Measurements from ENCODE around the gene PTPN3.

Gene PTPN3

DNA sequence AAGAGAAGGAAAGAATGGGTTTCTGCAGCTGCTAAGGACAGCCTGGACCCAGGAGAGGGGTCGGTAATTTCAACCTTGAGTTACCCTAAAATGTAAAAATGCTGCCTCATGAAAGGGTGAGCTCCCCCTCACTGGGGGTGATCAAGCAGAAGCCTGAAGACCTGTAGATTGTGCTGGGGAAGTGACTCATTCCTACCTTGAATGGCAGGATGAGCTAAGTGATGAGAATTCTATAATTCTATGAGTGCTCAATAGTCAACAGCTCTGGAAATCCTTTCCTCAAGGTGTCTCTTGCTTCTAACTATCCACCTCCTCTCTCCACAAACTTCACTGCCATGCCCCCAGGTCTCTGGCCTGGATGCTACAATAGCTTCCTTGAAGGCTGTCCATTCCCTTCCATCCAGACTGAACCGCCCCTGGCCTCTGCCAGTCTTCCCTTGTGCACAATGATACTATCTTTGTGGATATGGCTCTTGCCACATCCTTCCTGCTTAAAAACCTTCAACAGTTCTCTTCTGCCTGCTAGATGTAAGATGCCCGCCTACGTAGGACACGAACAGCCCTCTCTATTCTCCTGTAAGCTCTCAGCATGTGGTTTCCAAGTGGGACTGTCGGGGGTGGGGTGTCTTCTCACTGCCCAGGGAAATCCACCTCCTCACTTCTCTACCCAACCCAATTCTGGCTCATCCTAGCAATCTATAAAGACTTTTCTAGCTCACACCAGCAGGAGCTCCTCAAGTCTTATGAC is 50.6 kb downstream of the PTPN3 start:
- Histone ChIP-seq H3K9me3 (ENCODE audit: control insufficient read depth, insufficient read depth, low read length) (no peaks in the 10 kb centered on the region), H3K4me1 (ENCODE audit: insufficient read depth, low read length) (peaks cover 11% of the 10 kb centered on the region; the same call in 1 of the 2 replicates), H3K9ac (ENCODE audit: low read depth, low read length) (no peak overlapping the region), H3K36me3 (ENCODE audit: insufficient read depth, low read length) (no peaks in the 10 kb centered on the region; the same call in 1 of the 2 replicates)

DNA sequence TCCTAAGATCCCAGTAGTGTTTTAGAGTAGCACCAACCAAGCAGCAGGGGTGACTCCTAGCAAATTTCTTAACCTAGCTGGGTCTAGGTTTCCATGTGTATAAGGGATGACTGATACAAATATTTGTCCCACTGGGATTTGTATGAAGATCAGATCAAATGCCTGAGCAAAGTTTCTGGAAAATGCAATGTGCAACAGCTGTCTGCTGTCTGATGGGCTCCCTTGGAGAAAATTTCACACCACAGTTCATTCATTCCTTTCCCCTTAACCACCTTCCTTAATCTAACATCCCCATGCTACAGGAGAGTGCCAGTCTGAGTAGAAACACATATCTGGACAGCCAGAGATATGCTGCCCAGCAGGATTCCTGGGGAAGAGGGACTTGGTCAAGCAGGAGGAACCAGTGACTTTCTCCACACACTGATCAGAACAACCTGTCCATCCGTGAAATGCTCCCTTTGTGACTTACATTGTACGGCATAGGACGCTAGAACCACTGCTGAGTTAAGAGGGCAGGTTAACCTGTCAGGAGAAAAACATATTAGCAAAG is 53.3 kb downstream of the PTPN3 start:
- Histone ChIP-seq H3K4me1 (ENCODE audit: insufficient read depth, low read length) (peaks cover 16% of the 10 kb centered on the region), H3K9ac (ENCODE audit: low read depth, low read length) (no peak overlapping the region), H3K36me3 (ENCODE audit: insufficient read depth, low read length) (no peaks in the 10 kb centered on the region; the same call in 1 of the 2 replicates), H3K9me3 (ENCODE audit: control insufficient read depth, insufficient read depth, low read length) (no peaks in the 10 kb centered on the region)

DNA sequence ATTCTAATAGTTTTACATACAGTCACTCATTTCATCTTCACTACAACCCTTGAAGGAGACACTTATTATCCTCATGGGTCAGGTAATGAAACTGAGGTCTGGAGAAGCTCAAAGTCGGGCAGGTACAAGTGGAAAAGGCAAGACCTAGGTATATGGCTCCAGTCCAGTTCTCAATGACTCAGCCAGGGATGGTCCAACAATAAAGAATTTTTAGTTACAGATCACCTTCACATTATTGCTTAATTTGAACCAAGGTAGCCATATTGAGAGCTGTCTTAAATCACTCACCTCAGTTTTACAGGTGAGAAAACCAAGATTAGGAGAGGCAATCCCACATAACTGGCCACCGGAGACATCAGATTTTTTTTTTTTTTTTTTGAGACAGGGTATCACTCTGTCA is 55.4 kb downstream of the PTPN3 start:
- H3K4me1 ChIP-seq (ENCODE audit: insufficient read depth, low read length), result peaks cover 9% of the 10 kb centered on the region
- no peaks in the 10 kb centered on the region for H3K9me3 ChIP-seq (ENCODE audit: control insufficient read depth, insufficient read depth, low read length)
- H3K36me3 ChIP-seq (ENCODE audit: insufficient read depth, low read length), result no peaks in the 10 kb centered on the region; the same call in 1 of the 2 replicates
- no peak overlapping the region for H3K9ac ChIP-seq (ENCODE audit: low read depth, low read length)

DNA sequence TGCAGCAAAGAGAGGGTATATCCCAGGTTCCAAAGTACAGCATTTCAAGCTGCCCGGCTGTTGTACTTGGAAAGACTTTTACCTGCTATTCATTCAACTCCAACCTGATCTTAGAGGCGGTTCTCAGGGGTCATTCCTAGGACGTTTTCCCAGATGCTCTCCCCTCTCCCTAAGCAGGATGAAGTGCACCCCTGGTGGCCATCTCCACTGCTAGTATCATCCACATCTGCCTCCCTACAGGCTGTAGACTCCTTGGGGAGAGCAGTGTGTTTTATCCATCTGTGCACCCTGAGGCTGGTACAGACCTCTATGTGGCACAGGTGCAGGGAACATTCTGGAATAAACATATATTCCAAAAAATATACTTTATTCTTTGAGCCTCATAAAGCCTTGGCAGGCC is 56.8 kb downstream of the PTPN3 start:
- Histone ChIP-seq H3K9me3 (ENCODE audit: control insufficient read depth, insufficient read depth, low read length) (no peaks in the 10 kb centered on the region), H3K9ac (ENCODE audit: low read depth, low read length) (no peak overlapping the region), H3K36me3 (ENCODE audit: insufficient read depth, low read length) (no peaks in the 10 kb centered on the region), H3K4me1 (ENCODE audit: insufficient read depth, low read length) (peaks cover 5% of the 10 kb centered on the region)

DNA sequence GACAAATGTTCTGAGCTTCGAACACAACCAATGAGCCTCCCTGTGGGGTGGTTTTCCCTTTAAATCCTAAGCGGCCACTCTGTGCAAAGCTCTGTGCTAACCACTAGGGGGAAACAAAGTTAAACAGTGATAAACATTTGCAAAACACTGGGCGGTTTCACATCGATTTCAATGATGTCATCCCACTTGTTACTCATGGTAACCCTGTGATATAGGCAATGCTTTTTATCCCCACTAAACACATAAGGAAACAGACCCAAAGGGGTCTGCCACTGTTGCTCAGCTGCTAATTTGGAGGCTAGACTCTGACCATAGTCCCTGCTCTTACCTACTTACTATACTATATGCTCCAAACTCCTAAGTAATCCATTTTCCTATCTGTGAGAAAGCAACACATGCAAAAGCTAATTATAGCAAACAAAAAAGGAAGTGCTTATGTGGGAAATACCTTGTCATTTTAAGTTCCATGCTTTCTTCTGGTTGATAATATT is 57.3 kb downstream of the PTPN3 start:
- H3K4me1 ChIP-seq (ENCODE audit: insufficient read depth, low read length), result peaks cover 5% of the 10 kb centered on the region
- H3K9ac ChIP-seq (ENCODE audit: low read depth, low read length), result no peak overlapping the region
- no peaks in the 10 kb centered on the region for H3K9me3 ChIP-seq (ENCODE audit: control insufficient read depth, insufficient read depth, low read length)
- no peaks in the 10 kb centered on the region for H3K36me3 ChIP-seq (ENCODE audit: insufficient read depth, low read length)

DNA sequence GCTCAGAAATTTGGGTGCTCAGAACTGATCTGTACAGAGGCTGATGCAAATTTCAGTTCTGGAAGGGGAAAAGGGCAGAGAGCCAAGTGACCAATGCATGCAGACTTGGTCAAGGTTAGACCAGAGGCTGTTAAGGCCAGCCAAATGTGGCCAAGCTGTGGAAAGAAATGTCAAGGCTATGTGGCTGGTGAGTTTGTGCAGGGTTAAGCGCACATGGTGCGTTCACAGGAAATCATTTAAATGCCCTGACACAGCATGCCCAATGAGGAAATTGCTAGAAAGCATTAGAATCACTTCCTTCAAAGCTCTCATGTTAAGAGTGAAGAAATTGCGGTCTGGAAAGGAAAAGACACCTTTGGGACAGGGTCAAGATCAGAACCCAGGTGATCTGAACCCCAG is 58.0 kb downstream of the PTPN3 start:
- Histone ChIP-seq H3K36me3 (ENCODE audit: insufficient read depth, low read length) (no peaks in the 10 kb centered on the region), H3K4me1 (ENCODE audit: insufficient read depth, low read length) (peaks cover 5% of the 10 kb centered on the region), H3K9ac (ENCODE audit: low read depth, low read length) (no peak overlapping the region), H3K9me3 (ENCODE audit: control insufficient read depth, insufficient read depth, low read length) (no peaks in the 10 kb centered on the region)

DNA sequence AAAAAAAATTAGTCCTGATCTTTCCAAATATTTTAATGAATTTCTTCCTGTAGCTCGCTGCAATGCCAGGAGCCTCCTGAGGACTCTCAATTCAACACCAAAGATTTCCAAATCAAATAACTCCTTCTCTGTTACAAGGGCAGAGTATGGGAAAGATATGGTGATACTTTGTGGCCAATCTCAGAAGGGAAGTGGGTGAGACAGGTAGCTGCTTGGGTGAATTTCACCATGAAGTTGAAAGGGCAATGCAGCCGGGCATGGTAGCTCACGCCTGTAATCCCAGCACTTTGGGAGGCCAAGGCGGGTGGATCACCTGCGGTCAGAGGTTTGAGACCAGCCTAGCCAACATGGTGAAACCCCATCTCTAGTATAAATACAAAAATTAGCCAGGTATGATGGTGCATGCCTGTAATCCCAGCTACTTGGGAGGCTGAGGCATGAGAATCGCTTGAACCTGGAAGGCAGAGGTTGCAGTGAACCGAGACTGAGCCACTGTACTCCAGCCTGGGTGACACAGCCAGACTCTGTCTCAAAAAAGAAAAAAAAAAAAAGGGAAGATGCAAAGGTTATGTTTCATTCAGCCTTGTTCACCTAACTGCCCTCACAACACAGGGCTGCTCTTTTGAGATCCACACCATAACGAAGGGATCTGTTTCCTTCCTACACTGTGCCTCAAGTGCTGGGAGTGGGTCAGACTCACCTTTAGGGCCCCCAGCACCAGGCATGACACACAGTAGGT is 58.6 kb downstream of the PTPN3 start:
- Histone ChIP-seq H3K9me3 (ENCODE audit: control insufficient read depth, insufficient read depth, low read length) (no peaks in the 10 kb centered on the region), H3K4me1 (ENCODE audit: insufficient read depth, low read length) (peaks cover 5% of the 10 kb centered on the region), H3K36me3 (ENCODE audit: insufficient read depth, low read length) (no peaks in the 10 kb centered on the region), H3K9ac (ENCODE audit: low read depth, low read length) (no peak overlapping the region)

DNA sequence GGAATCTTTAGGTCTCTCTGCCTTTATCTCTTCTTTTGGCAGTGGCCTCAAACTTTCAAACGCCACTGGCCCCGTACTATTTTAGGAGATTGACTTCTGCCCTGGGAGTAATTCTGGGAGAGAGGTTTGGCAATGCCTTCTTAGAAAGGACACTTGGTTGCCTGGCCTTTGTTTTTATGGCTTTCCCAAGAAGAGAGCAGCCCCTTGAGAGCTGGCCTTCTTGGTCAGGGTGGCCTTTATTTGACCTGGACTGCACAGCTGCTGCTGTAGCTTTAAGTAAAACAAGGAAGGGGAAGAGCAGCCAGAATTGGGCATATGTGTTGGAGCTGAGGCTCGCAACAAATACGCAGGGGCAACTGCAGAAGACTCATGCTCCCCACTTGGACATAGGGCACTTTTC is 60.8 kb downstream of the PTPN3 start:
- Histone ChIP-seq H3K4me1 (ENCODE audit: insufficient read depth, low read length) (peaks cover 5% of the 10 kb centered on the region), H3K36me3 (ENCODE audit: insufficient read depth, low read length) (no peaks in the 10 kb centered on the region), H3K9ac (ENCODE audit: low read depth, low read length) (no peak overlapping the region), H3K9me3 (ENCODE audit: control insufficient read depth, insufficient read depth, low read length) (no peaks in the 10 kb centered on the region; the same call in 1 of the 2 replicates)

DNA sequence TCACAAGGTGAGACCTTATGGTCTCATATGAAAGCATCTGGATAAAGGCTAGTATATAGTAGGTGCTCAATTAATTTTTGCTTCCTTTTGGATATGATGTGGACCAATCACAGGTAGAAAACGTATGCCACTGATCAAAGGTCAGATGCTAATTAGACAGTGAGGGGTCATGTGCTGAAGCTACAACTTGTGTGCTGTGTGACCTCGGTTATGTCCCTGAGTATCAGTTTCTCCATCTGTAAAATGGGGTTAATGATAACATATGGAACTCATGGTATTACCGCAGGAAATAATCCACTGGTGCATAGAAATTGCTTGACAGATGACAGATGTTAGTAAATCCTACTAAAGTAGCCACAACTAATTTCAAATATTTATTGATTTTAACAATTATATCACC is 62.0 kb downstream of the PTPN3 start:
- no peak overlapping the region for H3K9ac ChIP-seq (ENCODE audit: low read depth, low read length)
- no peaks in the 10 kb centered on the region; the same call in 1 of the 2 replicates for H3K9me3 ChIP-seq (ENCODE audit: control insufficient read depth, insufficient read depth, low read length)
- H3K4me1 ChIP-seq (ENCODE audit: insufficient read depth, low read length), result peaks cover 2% of the 10 kb centered on the region
- H3K36me3 ChIP-seq (ENCODE audit: insufficient read depth, low read length), result no peaks in the 10 kb centered on the region

DNA sequence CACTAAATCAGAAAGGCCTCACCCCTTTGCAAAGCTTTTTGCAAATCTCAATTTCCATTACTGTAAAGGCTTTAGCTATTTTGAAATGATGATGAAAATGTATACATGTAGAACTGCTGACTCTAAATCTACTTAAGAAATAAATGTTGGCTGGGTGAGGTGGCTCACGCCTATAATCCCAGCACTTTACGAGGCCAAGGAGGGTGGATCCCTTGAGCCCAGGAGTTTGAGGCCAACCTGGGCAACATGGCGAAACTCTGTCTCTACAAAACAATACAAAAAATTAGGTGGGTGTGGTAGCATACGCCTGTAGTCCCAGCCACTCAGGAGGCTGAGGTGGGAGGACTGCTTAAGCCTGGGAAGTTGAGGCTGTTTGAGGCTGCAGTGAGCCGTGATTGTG is 64.6 kb downstream of the PTPN3 start:
- no peaks in the 10 kb centered on the region for H3K4me1 ChIP-seq (ENCODE audit: insufficient read depth, low read length)
- no peaks in the 10 kb centered on the region for H3K36me3 ChIP-seq (ENCODE audit: insufficient read depth, low read length)
- H3K9ac ChIP-seq (ENCODE audit: low read depth, low read length), result no peak overlapping the region
- H3K9me3 ChIP-seq (ENCODE audit: control insufficient read depth, insufficient read depth, low read length), result no peaks in the 10 kb centered on the region; the same call in 1 of the 2 replicates

DNA sequence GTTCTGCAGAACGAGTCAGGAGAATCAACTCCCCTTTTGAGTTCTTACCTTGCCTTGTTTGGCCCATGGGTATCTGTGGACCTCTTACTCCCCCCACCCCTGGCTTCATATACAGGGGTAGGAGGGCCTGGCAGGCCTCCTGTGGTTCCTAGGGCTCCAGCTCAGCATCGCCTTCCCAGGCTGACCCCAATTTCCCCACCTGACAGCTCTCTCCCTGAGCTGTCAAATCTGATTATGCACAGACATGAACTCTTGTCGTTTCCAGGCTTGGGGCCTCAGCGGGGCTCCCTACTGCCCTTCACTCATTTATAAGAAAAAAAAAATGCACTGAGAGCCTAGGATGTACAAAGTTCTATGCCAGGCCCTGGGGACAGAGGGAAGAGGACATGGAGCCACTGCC is 67.9 kb downstream of the PTPN3 start:
- Histone ChIP-seq H3K9ac (ENCODE audit: low read depth, low read length) (no peak overlapping the region), H3K4me1 (ENCODE audit: insufficient read depth, low read length) (peaks cover 5% of the 10 kb centered on the region; the same call in 1 of the 2 replicates), H3K9me3 (ENCODE audit: control insufficient read depth, insufficient read depth, low read length) (no peaks in the 10 kb centered on the region; the same call in 1 of the 2 replicates), H3K36me3 (ENCODE audit: insufficient read depth, low read length) (no peaks in the 10 kb centered on the region)

DNA sequence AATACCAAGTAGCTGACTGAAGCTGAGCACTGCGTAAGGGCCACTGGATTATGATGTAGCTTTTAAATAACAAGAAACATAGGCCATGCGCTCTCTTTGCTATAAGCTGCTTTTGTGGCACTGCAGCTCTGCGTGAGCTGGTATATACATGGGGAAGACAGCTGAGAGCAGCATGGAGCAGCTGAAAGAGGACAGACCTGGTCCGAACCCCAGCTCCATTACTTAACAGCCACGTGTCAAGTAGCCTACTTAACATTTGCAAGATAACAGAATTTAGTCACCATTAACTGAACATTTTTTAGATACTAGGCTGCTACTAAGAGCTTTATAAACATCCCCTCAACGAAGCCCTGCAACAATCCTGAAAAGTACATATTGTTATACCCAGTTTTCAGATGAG is 69.3 kb downstream of the PTPN3 start:
- Histone ChIP-seq H3K4me1 (ENCODE audit: insufficient read depth, low read length) (peaks cover 5% of the 10 kb centered on the region; the same call in 1 of the 2 replicates), H3K36me3 (ENCODE audit: insufficient read depth, low read length) (no peaks in the 10 kb centered on the region), H3K9me3 (ENCODE audit: control insufficient read depth, insufficient read depth, low read length) (no peaks in the 10 kb centered on the region; the same call in 1 of the 2 replicates), H3K9ac (ENCODE audit: low read depth, low read length) (no peak overlapping the region)

DNA sequence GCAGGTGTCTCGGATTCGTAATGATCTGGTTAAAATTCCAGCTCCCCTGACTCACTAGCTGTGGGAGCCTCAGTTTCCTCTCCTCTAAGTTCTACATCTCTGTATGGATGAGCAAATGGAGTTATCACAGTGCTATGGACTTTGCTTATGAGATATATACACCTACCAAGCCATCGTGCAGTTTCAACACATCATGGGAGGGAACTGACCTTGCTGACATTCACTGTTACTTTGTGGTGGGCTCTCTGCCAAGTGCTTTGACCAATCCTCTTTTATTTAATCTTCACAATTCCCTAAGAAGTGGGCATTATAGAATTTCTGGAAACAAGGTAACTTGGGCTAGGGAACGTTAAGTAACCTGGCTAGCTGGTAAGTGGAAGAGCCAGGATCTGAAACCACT is 70.2 kb downstream of the PTPN3 start:
- H3K4me1 ChIP-seq (ENCODE audit: insufficient read depth, low read length), result peaks cover 5% of the 10 kb centered on the region; the same call in 1 of the 2 replicates
- no peaks in the 10 kb centered on the region; the same call in 1 of the 2 replicates for H3K9me3 ChIP-seq (ENCODE audit: control insufficient read depth, insufficient read depth, low read length)
- no peaks in the 10 kb centered on the region for H3K36me3 ChIP-seq (ENCODE audit: insufficient read depth, low read length)
- no peak overlapping the region for H3K9ac ChIP-seq (ENCODE audit: low read depth, low read length)

DNA sequence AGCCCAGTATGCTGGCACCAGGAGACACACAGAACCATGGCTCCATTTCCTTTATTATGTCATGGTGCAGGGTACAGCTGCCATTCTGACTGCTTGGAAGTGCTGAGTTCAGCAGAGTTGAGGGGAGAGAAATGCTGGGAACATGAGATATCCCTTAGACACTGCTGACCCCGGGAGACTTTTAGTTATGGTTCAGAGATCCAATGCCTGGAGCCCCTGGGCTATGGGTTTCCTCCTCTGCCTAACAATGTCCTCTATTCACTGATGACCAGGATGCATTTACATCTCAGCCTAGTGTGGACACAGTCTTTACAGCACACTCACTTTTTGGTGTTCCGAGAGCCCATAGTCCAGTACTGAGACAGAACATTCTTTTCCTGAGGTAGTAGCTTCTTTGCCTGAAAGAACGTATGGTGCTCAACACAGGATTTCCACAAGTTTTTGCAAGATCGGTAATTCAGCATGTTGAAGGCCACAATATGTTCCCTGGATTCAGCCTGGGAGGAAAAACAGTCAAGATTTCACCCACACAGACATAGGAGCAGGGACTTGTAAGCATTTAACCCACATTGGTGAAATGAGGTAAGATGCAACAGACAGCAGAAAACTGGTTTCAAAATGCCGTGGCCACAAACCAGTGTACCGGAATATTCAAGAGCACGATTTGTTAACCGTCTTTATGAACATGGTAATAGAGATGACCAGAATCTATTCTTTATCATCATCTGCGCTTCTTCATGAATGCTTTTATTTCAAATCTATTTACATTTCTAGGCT is 71.3 kb downstream of the PTPN3 start:
- Histone ChIP-seq H3K36me3 (ENCODE audit: insufficient read depth, low read length) (no peaks in the 10 kb centered on the region), H3K4me1 (ENCODE audit: insufficient read depth, low read length) (peaks cover 5% of the 10 kb centered on the region; the same call in 1 of the 2 replicates), H3K9me3 (ENCODE audit: control insufficient read depth, insufficient read depth, low read length) (no peaks in the 10 kb centered on the region), H3K9ac (ENCODE audit: low read depth, low read length) (no peak overlapping the region)

All from ES-I3 (cell line).